Kidney (tissue), 14 donors: ENCODE data around the gene ZCCHC7. TPM values are rescaled to one million over a fixed set of nuclear protein-coding genes. Genes with fewer than 3 reads are reported as not detected.

Experiments used
- DNase-seq, 5 donors: peaks; one replicate each; pipeline ENCODE4 v3.0.0-alpha.2; 2013 to 2020
- FAIRE-seq: peaks from 2 replicates; lab custom pipeline; 2012; peaks lifted over from hg19 to GRCh38; lab: Jason Lieb, UNC
- H3K27ac ChIP-seq, 2 donors: one replicate each; pipeline ENCODE4 v1.7.0; 2013; ENCODE audit warnings: low read depth in 2 of 2, low read length in 2 of 2, inconsistent platforms in 1 of 2
- H3K27me3 ChIP-seq: one replicate; pipeline ENCODE4 v1.7.1; 2013; ENCODE audit warnings: low read length, inconsistent platforms; ENCODE audit not compliant: control insufficient read depth, insufficient read depth
- H3K36me3 ChIP-seq, 3 donors: one replicate each; pipeline versions ENCODE4 v1.7.0 to v1.7.1; 2013; ENCODE audit warnings: low read length in 3 of 3, control low read depth in 1 of 3, inconsistent platforms in 1 of 3; ENCODE audit not compliant: insufficient read depth in 3 of 3, control insufficient read depth in 2 of 3
- H3K4me1 ChIP-seq, 3 donors: one replicate each; pipeline versions ENCODE4 v1.7.0 to v1.7.1; 2013; ENCODE audit warnings: low read length in 3 of 3, inconsistent platforms in 1 of 3, low read depth in 1 of 3; ENCODE audit not compliant: control insufficient read depth in 2 of 3, insufficient read depth in 2 of 3
- H3K4me3 ChIP-seq, 3 donors: one replicate each; pipeline versions ENCODE4 v1.7.0 to v1.8.1; 2013; ENCODE audit warnings: low read length in 3 of 3, control low read depth in 1 of 3, inconsistent platforms in 1 of 3
- H3K9ac ChIP-seq, 3 donors: one replicate each; pipeline versions ENCODE4 v1.7.0 to v1.7.1; 2013; ENCODE audit warnings: low read length in 3 of 3, control low read depth in 1 of 3, inconsistent platforms in 1 of 3
- H3K9me3 ChIP-seq, 3 donors: one replicate each; pipeline versions ENCODE4 v1.7.0 to v1.7.1; 2013; ENCODE audit warnings: low read length in 3 of 3, control low read depth in 1 of 3, inconsistent platforms in 1 of 3; ENCODE audit not compliant: control insufficient read depth in 2 of 3, insufficient read depth in 1 of 3
- CTCF ChIP-seq: IDR thresholded peaks from 3 replicates; pipeline ENCODE4 v1.5.1; 2012; ENCODE audit warnings: mild to moderate bottlenecking, moderate library complexity, borderline replicate concordance; ENCODE audit not compliant: insufficient read depth; ENCODE audit errors: extremely low read depth
- intact Hi-C: fragments of 100-400 bp; cut with DNase I; formaldehyde crosslinking; loops from one replicate; pipeline ENCODE4 v1.11.1; 2022
- polyA plus RNA-seq: library from polyadenylated mRNA; stranded (reverse); fragments of 350-450 nt; fragmentation: Illumina TruSeq; extraction: RNeasy Lipid Tissue Mini Kit (QIAGEN cat#74804); gene quantifications from one replicate; pipeline ENCODE4 v1.2.3, GENCODE V29; 2014; ENCODE audit warnings: low read depth, low replicate concordance; ENCODE audit not compliant: insufficient read depth
- total RNA-seq: library from RNA; stranded (reverse); fragmentation: NEBNext Ultra II Directional; extraction: Animal tissue kit (Norgen Biotek cat#: 25700); gene quantifications from one replicate; pipeline ENCODE4 v1.2.1, GENCODE V29; 2021
- donor health status: control.
- donor health status: control.
- donor health status: control.
- donor health status: control.
- donor health status: control.
- donor health status: DM: yes; HTN: yes; CAD: no.
- donor health status: Normal renal cell carcinoma (clear cell type).

Gene ZCCHC7
- total and polyA plus RNA-seq, 2 donors from 2014 or later = 7.2 to 22.3 TPM

GRCh38 chr9:37369671-37370070, 249.3 kb downstream of the ZCCHC7 start:
- H3K9ac ChIP-seq = no peak overlapping the region
- intact Hi-C loops = no loop called here
- H3K36me3 ChIP-seq = no peaks in the 10 kb centered on the region
- no peaks in the 10 kb centered on the region for H3K4me1 ChIP-seq
- H3K27ac ChIP-seq = no peak overlapping the region
- DNase-seq (no peak), FAIRE-seq (no peak)
- H3K9me3 ChIP-seq = no peaks in the 10 kb centered on the region
- H3K4me3 ChIP-seq = no peak overlapping the region
- H3K27me3 ChIP-seq = no peaks in the 10 kb centered on the region
- TF ChIP-seq CTCF = no peak

GRCh38 chr9:37370282-37370681, 249.9 kb downstream of the ZCCHC7 start:
- intact Hi-C loops = no loop called here
- Histone ChIP-seq H3K4me3 (no peak overlapping the region), H3K9me3 (no peaks in the 10 kb centered on the region), H3K9ac (no peak overlapping the region), H3K36me3 (no peaks in the 10 kb centered on the region), H3K4me1 (no peaks in the 10 kb centered on the region), H3K27ac (no peak overlapping the region), H3K27me3 (no peaks in the 10 kb centered on the region)
- DNase-seq (no peak), FAIRE-seq (no peak)
- no peak for TF ChIP-seq CTCF

- no peak for TF ChIP-seq CTCF
- no peak for DNase-seq
- H3K9ac ChIP-seq = no peak overlapping the region
- H3K27ac ChIP-seq = no peak overlapping the region
- H3K4me3 ChIP-seq = no peak overlapping the region
- intact Hi-C loops = no loop called here
- H3K9me3 ChIP-seq = no peaks in the 10 kb centered on the region
- no peaks in the 10 kb centered on the region for H3K4me1 ChIP-seq
- no peaks in the 10 kb centered on the region for H3K27me3 ChIP-seq
- H3K36me3 ChIP-seq = no peaks in the 10 kb centered on the region
- no peak for FAIRE-seq
These were observed 250.7 kb downstream of the ZCCHC7 start for GRCh38 chr9:37370968-37371563.
